OCI-LY7 (cell line): ENCODE measurements around the gene PDZD2. TPM values are rescaled to one million over a fixed set of nuclear protein-coding genes. Genes with fewer than 3 reads are reported as not detected.

Experiments
- BruUV-seq: library from RNA; stranded (reverse); fragments of 400-500 nt; replicated peaks from 2 replicates; lab custom pipeline; 2021; lab: Mats Ljungman, UMichigan
- CTCF ChIA-PET: fragments of 300-600 bp; sonication (Branson Sonifier 250); formaldehyde crosslinking; loops from one replicate; lab custom pipeline; 2022; ENCODE audit warnings: antibody characterized with exemption; ENCODE audit not compliant: unreplicated experiment; lab: Charles Lee
- POLR2A ChIA-PET: fragments of 300-600 bp; sonication (Branson Sonifier 250); formaldehyde crosslinking; loops from one replicate; lab custom pipeline; 2022; ENCODE audit warnings: antibody characterized with exemption; lab: Charles Lee
- DNase-seq: peaks from one replicate; pipeline ENCODE4 v3.0.0-alpha.2; 2015; ENCODE audit warnings: low spot score
- H2AFZ ChIP-seq: fragments of 200-600 bp; sonication (generic), shearing (Covaris generic); 2 replicates; pipeline ENCODE4 v1.6.1; 2014; ENCODE audit warnings: mild to moderate bottlenecking, antibody characterized with exemption, low read length, moderate library complexity
- H3K27ac ChIP-seq: fragments of 200-600 bp; sonication (generic); 2 replicates; pipeline ENCODE4 v1.5.1; 2014; ENCODE audit warnings: mixed run types, low read depth, mild to moderate bottlenecking, moderate library complexity, low read length, inconsistent platforms; ENCODE audit not compliant: poor library complexity, severe bottlenecking
- H3K36me3 ChIP-seq: fragments of 200-600 bp; sonication (generic); 2 replicates; pipeline ENCODE4 v1.6.1; 2014; ENCODE audit warnings: mild to moderate bottlenecking, antibody characterized with exemption, low read length, moderate library complexity, mixed read lengths; ENCODE audit not compliant: insufficient read depth
- H3K4me1 ChIP-seq: fragments of 200-600 bp; sonication (generic); 2 replicates; pipeline ENCODE4 v1.5.1; 2014; ENCODE audit warnings: mild to moderate bottlenecking, low read length; ENCODE audit not compliant: insufficient read depth, poor library complexity, severe bottlenecking
- H3K4me2 ChIP-seq: fragments of 200-600 bp; sonication (generic); 2 replicates; pipeline ENCODE4 v1.6.1; 2014; ENCODE audit warnings: mild to moderate bottlenecking, low read length
- H3K4me3 ChIP-seq: fragments of 200-600 bp; sonication (generic); 2 replicates; pipeline ENCODE4 v1.5.1; 2014; ENCODE audit warnings: mild to moderate bottlenecking, low read depth, low read length; ENCODE audit not compliant: poor library complexity, severe bottlenecking
- H3K79me2 ChIP-seq: fragments of 200-600 bp; sonication (generic); 2 replicates; pipeline ENCODE4 v1.6.1; 2016; ENCODE audit warnings: low read depth, mild to moderate bottlenecking, low read length, moderate library complexity, mixed read lengths; ENCODE audit not compliant: insufficient read depth
- H3K9me2 ChIP-seq: fragments of 200-600 bp; sonication (generic); 2 replicates; pipeline ENCODE4 v1.6.1; 2016; ENCODE audit warnings: mild to moderate bottlenecking, low read length, mixed read lengths; ENCODE audit not compliant: insufficient read depth
- H3K9me3 ChIP-seq: fragments of 200-600 bp; sonication (generic); 2 replicates; pipeline ENCODE4 v1.6.1; 2014; ENCODE audit warnings: mild to moderate bottlenecking, mixed run types, low read length, mixed read lengths
- H4K20me1 ChIP-seq: fragments of 200-600 bp; sonication (generic); 2 replicates; pipeline ENCODE4 v1.6.1; 2014; ENCODE audit warnings: mild to moderate bottlenecking, antibody characterized with exemption, low read length, moderate library complexity, mixed read lengths; ENCODE audit not compliant: insufficient read depth
- EZH2phosphoT487 ChIP-seq: fragments of 200-600 bp; sonication (generic); IDR thresholded peaks from 2 replicates; pipeline ENCODE4 v1.6.1; 2018; ENCODE audit warnings: low read depth, borderline replicate concordance, mild to moderate bottlenecking, mixed run types, antibody characterized with exemption, low read length, moderate library complexity, mixed read lengths
- intact Hi-C: fragments of 100-400 bp; cut with micrococcal nuclease; formaldehyde crosslinking; loops from one replicate; pipeline ENCODE4 v1.10.0; 2022; ENCODE audit not compliant: unreplicated experiment
- total RNA-seq, 2 experiments: library from RNA; depleted of rRNA in 1 of 2; stranded (reverse); fragments of >200 nt in 1 of 2; shearing (Covaris generic) in 1 of 2; gene quantifications; 2 replicates each; pipeline ENCODE4 v1.2.3, GENCODE V29; 2014 to 2022
- TF ChIP-seq, protein P1 (sequence below): fragments of 200-600 bp; sonication (generic); conservative IDR thresholded peaks from 2 replicates; pipeline ENCODE4 v1.5.1; 2014; ENCODE audit warnings: mild to moderate bottlenecking, antibody characterized with exemption, low read length, moderate library complexity, mixed read lengths

PDZD2 gene
- total RNA-seq, 2 experiments from 2014 or later: 8.6 to 10.6 TPM

DNA sequence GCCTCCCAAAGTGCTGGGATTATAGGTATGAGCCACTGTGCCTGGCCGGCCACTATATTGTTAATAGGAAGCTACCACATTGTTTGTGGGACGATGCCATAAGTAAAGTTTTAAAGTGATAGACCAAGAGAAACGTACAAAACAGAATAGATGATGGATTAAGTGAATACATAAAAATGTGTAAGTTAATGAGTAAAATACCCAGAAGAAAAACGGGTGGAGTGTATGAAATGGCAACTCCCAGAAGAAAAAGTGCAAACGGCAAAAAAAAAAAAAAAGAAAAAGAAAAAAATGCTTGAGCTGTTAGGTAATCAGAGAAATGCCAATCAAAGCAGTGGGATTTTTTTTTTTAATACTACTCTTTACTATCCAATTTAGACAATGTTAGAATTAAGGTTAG, 246.0 kb downstream of the PDZD2 start:
- POLR2A ChIA-PET: interaction anchor here (0.6 kb wide), 1 partner anchor 18 kb away, joined by 3 read pairs; no protein-coding TSS in a partner anchor
- intact Hi-C loops: no loop called here
- Histone ChIP-seq H3K4me3 (no peak overlapping the region), H3K27ac (no peak overlapping the region), H3K4me1 (no peaks in the 10 kb centered on the region), H2AFZ (no peak overlapping the region), H3K79me2 (no peaks in the 10 kb centered on the region), H3K36me3 (no peaks in the 10 kb centered on the region), H4K20me1 (no peaks in the 10 kb centered on the region), H3K4me2 (no peak overlapping the region), H3K9me2 (no peaks in the 10 kb centered on the region), H3K9me3 (no peaks in the 10 kb centered on the region)
- TF ChIP-seq, protein P1, sequence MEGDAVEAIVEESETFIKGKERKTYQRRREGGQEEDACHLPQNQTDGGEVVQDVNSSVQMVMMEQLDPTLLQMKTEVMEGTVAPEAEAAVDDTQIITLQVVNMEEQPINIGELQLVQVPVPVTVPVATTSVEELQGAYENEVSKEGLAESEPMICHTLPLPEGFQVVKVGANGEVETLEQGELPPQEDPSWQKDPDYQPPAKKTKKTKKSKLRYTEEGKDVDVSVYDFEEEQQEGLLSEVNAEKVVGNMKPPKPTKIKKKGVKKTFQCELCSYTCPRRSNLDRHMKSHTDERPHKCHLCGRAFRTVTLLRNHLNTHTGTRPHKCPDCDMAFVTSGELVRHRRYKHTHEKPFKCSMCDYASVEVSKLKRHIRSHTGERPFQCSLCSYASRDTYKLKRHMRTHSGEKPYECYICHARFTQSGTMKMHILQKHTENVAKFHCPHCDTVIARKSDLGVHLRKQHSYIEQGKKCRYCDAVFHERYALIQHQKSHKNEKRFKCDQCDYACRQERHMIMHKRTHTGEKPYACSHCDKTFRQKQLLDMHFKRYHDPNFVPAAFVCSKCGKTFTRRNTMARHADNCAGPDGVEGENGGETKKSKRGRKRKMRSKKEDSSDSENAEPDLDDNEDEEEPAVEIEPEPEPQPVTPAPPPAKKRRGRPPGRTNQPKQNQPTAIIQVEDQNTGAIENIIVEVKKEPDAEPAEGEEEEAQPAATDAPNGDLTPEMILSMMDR: no peak
- CTCF ChIA-PET: no interaction called here
- no peak for DNase-seq
- BruUV-seq: no TSS peak

DNA sequence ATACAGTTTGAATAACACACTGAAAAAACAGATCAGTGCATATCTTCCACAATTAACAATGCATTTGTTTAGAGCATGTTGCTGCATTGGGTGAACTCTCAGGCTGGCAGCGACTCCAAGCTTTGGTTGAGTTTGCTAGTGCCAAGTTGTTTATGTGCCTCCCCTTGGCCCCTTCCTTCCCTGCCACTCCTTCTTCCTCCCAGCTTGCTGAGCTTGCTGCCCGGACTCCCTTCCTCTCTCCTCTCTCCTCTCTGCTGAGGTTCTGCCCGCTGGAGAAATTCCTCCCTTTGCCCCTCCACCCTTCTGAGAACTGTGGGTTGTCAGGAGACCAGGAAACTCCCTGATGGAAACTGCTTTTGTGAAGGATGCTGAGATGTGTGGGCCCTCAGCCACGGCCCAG, 247.3 kb downstream of the PDZD2 start:
- H3K9me3 ChIP-seq: no peaks in the 10 kb centered on the region
- DNase-seq: no peak
- H3K79me2 ChIP-seq: no peaks in the 10 kb centered on the region
- no peak overlapping the region for H2AFZ ChIP-seq
- ChIA-PET POLR2A (no interaction called here), CTCF (no interaction called here)
- no peak for TF ChIP-seq EZH2phosphoT487
- H3K4me3 ChIP-seq: no peak overlapping the region
- BruUV-seq: no TSS peak
- no peaks in the 10 kb centered on the region for H3K36me3 ChIP-seq
- no peak overlapping the region for H3K4me2 ChIP-seq
- H3K27ac ChIP-seq: no peak overlapping the region
- H3K9me2 ChIP-seq: no peaks in the 10 kb centered on the region
- intact Hi-C loops: no loop called here
- H4K20me1 ChIP-seq: no peaks in the 10 kb centered on the region
- H3K4me1 ChIP-seq: no peaks in the 10 kb centered on the region

DNA sequence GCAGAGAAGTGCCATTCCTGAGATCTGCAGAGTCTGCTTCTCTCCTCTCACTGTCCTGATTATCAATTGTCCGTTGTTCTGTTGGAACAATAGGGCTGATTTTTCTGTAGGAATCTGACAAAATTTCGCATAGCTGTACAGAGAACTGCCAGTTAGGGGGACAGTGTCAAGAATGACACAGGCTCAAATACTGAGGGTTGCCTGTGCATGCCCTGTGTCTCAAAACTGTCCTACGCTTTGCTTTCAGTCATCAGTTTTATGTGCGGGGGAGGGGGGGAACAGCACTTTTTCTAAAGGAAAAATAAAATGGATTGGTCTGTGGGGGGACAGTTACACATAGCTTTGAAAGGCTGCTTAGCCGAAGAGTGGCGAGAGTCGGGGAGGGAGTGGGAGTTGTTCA, 248.6 kb downstream of the PDZD2 start:
- no peak overlapping the region for H3K4me2 ChIP-seq
- BruUV-seq: no TSS peak
- H3K4me3 ChIP-seq: no peak overlapping the region
- intact Hi-C loops: no loop called here
- H3K79me2 ChIP-seq: no peaks in the 10 kb centered on the region
- ChIA-PET POLR2A (no interaction called here), CTCF (no interaction called here)
- TF ChIP-seq, protein P1: no peak
- TF ChIP-seq EZH2phosphoT487: no peak
- no peaks in the 10 kb centered on the region for H3K4me1 ChIP-seq
- H4K20me1 ChIP-seq: no peaks in the 10 kb centered on the region
- H2AFZ ChIP-seq: no peak overlapping the region
- no peaks in the 10 kb centered on the region for H3K9me3 ChIP-seq
- H3K9me2 ChIP-seq: no peaks in the 10 kb centered on the region
- H3K36me3 ChIP-seq: no peaks in the 10 kb centered on the region
- no peak for DNase-seq
- H3K27ac ChIP-seq: no peak overlapping the region
